Urothelium cell line (cell line): ENCODE results near the gene HOXA13.
A peak's percentile ranks its signal among the peaks of the same experiment; 100 is the strongest.

Experiments used
- DNase-seq: peaks from one replicate; pipeline ENCODE4 v3.0.0; 2011; ENCODE audit warnings: low spot score, mixed read lengths
- FAIRE-seq: peaks from 2 replicates; lab custom pipeline; 2011; peaks lifted over from hg19 to GRCh38; lab: Jason Lieb, UNC

Gene HOXA13

DNA sequence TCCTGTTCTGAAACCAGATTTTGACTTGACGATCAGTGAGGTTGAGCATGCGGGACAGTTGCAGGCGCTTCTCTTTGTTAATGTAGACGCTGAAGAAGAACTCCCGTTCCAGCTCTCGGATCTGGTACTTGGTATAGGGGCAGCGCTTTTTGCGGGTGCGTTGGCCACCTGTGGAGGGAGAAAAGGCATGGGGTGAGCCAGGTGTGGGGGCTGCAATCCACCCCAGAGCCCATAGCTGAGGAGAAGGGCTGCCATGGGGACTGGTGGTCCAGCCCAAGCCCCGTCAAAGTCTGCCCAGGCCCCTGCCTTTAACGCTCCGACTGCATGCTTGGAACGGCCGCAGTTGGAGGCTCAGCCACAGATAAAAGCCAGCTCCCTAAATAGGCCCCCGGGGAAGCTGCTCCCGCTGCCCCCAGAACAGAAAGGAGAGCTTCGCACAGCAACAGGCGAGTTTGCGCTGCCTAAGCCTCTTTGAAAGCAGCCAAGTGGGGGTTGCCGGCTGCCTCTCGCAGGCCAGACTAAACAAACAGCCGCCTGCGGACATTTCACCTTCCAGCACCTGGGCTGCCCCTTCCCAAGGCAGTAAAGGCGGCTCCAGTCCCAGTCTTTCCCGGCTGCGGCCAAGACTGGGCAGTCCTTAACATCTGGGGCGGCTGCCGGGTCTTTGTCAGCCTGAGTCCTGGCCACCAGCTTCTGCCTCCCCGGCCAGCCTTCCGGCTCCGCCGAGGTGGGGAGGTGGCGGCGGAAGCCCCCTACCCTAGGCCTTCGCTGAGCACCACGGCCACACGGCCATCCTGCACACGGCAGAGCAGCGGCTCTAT, 16.8 kb downstream of the HOXA13 start:
- FAIRE-seq (no peak), DNase-seq (peak; percentile 37)

DNA sequence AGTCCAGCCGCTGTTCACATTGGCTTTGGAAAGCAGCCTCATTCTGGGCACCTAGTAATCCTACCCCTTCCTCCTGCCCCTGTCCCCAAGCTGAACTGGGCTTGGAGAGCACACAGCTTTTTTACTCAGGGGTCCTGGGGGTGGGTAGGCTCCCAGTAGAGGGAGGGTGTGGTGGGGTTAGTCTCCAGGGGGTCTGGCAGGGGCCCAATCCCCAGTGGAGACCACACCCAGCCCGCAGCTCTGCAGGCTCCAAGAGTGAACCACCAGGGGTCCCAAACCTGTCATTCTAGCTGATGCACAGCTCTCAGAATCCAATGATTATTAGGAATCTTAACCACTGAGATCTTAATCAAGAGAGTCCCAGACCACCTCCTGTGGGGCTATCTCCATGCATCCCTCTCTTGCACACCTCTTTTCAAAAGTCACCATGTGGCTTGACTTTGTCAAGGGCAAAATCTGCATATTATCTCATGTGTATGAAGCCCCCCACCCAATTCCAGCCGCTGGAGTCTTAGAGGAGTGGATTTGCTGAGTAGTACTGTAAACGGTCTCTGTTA, 17.5 kb downstream of the HOXA13 start:
- FAIRE-seq (no peak), DNase-seq (no peak)

DNA sequence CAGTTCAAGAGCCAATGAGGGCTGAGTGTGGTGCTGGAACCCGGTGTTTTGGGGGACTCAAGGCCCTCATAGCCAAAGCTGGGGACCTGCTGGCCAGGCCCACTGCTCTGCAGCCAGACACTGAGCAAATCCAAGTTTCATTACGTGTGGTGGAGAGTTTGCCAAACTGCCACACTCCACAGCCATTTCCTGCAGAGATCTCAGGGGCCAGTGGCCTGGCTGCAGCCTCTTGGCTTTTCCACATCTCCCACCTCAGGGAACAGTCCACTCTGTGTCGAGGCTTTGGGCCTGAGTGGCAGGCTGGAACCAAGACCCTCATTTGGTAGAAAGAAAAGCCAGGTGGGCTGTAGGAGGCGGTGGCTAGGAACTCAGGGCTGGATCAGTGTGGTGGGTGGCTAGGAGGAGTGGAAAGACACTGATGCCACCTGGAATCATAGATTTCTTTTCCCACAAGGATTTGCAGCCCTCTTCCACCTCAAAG, 18.1 kb downstream of the HOXA13 start:
- DNase-seq: no peak
- no peak for FAIRE-seq

DNA sequence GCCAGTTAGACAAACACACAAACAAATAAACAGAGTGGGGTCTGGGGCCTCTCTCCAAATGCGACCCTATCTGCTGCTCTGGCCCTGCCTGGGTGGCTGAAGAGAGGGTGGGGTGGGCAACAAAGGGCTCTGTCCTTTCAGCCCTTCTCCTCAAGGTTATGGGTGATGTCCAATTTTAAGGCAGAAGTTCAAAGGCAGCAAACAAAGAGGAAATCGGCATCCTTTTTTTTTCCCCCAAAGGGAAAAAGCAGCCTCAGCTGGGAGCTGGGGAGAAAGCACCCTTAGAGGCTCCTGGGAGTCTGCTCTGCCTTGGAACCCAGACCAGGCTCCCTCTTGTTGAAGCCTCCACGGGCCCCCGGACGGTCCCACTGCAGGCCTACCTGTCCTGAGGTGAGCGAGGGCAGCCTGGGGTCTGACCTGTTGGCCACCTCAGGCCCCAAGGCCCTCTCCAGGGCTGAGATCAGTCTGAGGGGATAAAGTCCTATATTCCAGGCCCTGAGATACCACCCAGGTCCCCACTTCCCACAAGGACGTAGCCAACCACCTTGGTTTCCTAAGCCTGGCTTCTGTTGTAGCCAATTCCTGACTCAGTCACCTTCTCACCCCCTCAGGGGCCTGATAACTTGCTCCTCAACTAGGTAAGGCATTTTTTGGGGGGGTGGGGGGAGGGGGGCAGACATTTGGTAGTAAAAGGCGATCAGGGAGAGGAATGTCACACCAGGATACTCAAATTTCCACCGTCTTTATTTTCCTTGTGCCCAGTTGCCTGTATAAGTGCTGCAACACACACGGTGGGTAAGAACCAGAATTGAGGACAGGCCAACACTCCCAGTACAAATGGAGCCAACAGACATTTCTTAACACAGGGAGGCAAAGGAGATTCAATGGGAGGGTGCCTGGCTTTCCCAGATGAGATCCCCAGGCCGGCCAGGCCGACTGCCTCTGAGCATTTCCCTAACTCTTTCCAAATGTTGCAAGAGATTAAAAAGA, 19.2 kb downstream of the HOXA13 start:
- DNase-seq (no peak), FAIRE-seq (no peak)

DNA sequence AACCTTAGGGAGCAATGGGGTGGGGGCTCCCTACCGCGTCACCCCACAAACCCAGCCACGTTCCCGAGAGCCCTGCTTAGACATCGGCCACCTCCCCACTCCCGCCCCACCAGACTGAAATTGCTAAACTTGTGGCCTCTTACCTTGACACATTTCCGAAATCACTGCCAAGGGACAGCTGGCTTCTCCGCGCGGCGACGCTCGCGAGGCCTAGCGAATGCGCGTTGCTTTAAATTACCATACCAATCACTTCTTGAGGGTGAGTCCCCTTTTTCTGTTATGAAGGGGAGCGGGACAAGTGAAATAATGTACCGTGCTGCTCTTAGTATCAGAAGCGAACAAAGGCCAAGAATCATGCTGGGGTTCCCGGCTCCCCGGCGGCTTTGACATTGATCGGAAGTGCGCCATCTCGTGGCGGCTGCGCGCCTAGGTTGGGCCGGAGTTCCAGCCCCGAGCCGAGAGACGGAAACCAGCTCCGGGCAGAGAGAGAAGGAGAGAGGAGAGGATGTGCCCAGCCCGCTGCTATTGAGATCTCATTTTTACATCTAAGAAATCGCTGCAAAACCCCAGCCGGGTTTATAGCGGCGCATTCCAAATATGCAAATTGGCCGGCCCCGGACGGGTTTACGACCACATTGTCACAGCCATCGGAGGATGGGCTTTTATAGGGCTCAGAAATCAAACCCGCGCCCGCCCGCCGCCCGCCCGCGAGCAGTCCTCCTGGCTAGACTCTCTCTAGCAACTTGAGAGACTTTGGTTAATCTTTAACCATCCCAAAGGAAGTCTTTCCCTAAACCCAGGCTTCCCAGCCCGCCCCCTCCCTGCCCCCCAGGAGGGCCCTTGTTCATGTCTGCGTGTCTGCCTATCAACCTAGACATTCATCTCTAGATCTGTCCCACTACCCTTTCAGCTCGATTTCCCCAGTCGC, 20.1 kb downstream of the HOXA13 start:
- peak; percentile 88 for DNase-seq
- FAIRE-seq: peak; percentile 84

- DNase-seq (no peak), FAIRE-seq (no peak)
Observed at GRCh38 chr7:27179030-27179429, 20.9 kb downstream of the HOXA13 start.

- DNase-seq (no peak), FAIRE-seq (no peak)
Observed at GRCh38 chr7:27178366-27178765, 21.5 kb downstream of the HOXA13 start.

DNA sequence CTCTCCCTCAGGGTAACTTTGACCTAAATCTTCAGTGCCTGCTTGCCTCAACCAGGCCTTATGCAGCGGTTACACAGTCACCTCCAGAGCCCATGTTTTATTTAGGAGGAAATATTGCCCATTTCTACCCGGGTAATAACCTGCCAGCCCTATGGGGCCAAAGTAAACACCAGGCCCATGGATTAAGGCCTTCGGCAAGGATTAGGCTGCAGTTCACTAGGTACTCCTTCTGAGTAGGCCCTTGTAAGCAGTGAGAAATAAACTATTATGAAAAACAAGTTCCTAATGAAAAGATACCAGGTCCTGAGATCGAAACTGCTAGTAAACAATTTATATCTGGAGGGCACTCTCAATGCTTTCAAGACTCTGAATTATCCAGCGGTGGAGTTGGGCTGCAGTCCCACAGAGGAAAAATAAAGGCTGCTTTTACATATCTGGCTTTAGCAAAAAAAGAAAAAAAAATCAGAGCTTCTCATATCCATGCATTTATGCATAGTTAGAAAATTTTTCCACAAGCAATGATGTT, 22.0 kb downstream of the HOXA13 start:
- FAIRE-seq (peak; percentile 50), DNase-seq (no peak)

GRCh38 chr7:27176962-27177794, 22.7 kb downstream of the HOXA13 start:
- no peak for FAIRE-seq
- no peak for DNase-seq

- no peak for DNase-seq
Observed at GRCh38 chr7:27176524-27176845, 23.4 kb downstream of the HOXA13 start.

DNA sequence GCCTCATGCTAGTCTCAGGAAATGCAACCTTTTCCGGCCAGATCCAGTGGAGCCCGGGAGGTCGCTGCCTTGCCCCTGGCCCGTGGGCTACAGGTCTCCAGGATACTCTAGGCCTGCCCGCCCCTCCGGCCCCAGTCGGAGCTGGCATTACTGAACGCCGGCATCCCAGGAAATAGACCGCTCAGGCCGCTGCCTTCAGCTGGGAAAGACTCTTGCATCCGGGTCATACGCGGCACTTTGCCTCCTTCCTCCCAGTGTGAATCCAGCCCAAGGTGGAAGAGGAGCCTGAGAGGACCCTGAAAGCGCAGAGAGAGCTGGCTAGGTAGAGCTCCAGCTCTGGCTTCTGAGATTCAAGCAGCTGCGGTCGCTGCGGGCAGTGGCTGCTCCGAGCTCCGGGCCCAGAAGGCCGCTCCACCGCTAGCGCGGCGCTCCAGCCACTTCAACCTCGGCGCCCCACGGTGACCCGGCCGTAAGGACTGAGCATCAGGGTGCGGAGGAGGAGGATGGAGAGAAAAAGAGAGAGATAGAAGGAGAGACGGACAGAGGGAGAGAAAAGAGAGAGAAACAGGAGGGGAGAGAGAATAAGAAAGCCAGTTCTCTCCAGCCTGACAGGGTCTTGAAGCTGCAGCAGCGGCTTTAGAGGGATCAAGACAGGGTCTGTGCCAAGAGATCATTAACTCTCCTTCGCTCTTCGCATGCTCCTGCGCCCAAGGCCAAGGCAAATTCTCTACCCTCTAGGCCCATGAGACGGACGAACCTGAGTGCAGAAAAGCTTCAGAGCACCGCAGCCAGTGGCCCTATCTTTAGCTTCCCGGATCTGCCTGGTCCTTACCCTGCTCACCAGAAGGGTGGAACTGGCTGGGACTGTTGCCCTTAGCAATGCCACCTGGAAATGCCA, 24.0 kb downstream of the HOXA13 start:
- DNase-seq (no peak), FAIRE-seq (no peak)

More at GRCh38 chr7:27176524-27176845, 23.4 kb downstream of the HOXA13 start:
- no peak for FAIRE-seq

DNA sequence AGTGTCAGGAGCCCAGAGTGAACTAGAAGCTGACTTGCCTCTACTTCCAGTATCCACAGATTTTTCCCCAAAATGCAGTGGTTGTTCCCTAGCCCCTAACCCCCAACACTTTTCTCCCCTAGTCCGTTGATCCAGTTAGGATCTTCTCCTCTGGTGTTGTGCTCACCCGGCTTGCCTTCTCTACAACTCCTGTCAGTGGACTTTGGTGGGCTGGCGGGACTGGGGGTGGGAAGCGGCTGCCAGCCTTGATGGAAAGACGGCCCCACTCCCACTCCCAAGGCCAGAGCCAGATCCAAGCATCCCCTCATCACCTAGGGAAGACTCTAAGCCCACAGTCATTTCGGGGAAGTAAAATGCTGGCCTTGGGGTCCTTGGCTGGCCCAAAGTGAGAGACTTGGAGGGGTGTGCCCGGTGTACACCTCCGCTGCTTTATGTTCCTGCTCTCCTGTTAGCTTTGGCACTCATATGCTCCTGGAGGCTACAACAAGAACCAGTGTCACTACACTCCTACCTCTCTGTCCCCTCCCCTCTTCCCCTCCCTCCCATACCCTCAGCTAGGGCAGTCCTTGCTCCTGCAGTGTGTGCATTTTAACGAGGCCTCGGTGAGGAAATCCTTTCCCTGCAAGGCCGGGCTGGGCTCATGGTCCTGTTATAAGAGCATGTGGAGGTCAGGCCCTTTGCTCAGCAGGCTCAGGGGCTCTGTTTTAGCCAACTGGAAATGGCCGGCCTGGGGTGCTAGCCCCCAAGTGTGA, 24.8 kb downstream of the HOXA13 start:
- DNase-seq (no peak), FAIRE-seq (no peak)

GRCh38 chr7:27173956-27174873, 25.7 kb downstream of the HOXA13 start, which contains the start of gene HOXA10:
Gene HOXA10 (minus strand): TSS chr7:27174320. CDS start chr7:27174306, 14 bp downstream.
- FAIRE-seq (no peak), DNase-seq (no peak)

DNA sequence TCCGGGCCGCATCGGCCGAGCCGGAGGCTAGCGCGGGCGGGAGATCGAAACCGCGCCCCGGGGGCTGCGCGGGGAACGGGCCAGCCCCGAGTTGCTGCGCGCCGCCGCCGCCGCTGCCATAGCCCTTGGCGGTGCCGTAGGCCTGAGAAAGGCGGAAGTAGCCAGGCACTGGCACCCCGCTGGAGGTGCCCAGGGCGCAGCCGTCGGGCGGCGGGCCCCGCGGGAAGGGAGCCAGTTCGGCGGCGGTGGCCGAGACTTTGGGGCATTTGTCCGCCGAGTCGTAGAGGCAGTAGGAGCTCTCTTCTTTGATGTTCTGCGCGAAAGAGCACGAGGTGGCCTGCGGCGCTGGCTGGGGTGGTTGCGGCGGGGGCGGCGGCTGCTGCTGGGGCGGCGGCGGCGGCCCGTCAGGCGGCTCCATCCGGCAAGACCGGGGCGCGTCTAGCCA, 26.4 kb downstream of the HOXA13 start:
- FAIRE-seq: no peak

DNA sequence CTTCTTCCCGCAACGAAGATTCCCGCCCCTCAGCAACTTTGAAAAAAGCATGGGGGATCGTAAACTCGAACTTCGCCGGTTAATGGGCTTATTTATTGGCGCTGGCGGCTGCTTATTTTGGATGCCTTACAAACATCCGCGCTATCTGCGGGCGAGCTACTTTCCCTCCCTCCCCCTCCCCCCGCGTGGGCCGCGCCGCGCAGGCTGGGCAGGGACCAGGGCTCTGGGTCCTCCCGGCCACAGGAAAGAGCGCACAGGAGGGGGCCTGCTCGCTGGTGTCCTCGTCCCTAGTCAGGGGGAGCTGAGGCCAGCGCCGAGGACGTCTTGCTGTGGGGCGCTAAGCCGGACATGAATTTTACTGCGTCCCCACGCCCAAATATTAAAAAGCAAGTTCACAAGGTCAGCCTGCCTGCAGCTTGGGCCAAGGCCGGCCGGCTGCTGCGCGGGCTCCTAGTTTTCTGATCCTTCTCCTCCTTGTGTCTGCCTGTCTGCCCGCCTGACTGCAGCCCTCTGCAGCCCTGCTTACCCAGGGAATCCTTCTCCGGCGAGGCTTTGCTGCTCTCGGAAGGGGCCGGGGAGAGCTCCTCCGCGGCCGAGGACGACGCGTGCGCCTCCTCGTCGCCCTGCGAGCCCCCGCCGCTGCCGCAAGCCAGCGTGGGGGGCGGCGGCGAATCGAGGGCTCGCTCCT, 26.9 kb downstream of the HOXA13 start:
- DNase-seq: peak; percentile 67
- peak; percentile 91 for FAIRE-seq

More for the DNA sequence above, 26.4 kb downstream of the HOXA13 start:
- DNase-seq: peak; percentile 72
